Astrocyte (in vitro differentiated cells and primary cell): ENCODE measurements around the gene CHERP. TPM values are rescaled to one million over a fixed set of nuclear protein-coding genes. Genes with fewer than 3 reads are reported as not detected.
A peak's percentile ranks its signal among the peaks of the same experiment; 100 is the strongest.
"Not testable (repeated sequence)": the region's sequence is repeated elsewhere in the genome, so short reads cannot be mapped to it uniquely, and the experiment has no call there.

Experiments used
- DNase-seq: peaks from one replicate; pipeline ENCODE4 v3.0.0-alpha.2; 2010; ENCODE audit warnings: low read depth
- FAIRE-seq: peaks from 2 replicates; lab custom pipeline; 2011; peaks lifted over from hg19 to GRCh38; lab: Jason Lieb, UNC
- H2AFZ ChIP-seq: 2 replicates; pipeline ENCODE4 v1.6.0; 2012; ENCODE audit warnings: low read depth, low read length, inconsistent platforms
- H3K27ac ChIP-seq: 2 replicates; pipeline ENCODE4 v1.5.1; 2011; ENCODE audit warnings: low read depth, low read length, inconsistent platforms
- H3K27me3 ChIP-seq: 2 replicates; pipeline ENCODE4 v1.6.0; 2011; ENCODE audit warnings: low read length, inconsistent platforms; ENCODE audit not compliant: insufficient read depth
- H3K36me3 ChIP-seq: 2 replicates; pipeline ENCODE4 v1.5.1; 2011; ENCODE audit warnings: low read length, inconsistent platforms; ENCODE audit not compliant: insufficient read depth
- H3K4me1 ChIP-seq: 2 replicates; pipeline ENCODE4 v1.5.1; 2011; ENCODE audit warnings: low read length, inconsistent platforms; ENCODE audit not compliant: insufficient read depth
- H3K4me2 ChIP-seq: 2 replicates; pipeline ENCODE4 v1.6.0; 2012; ENCODE audit warnings: low read length, inconsistent platforms
- H3K4me3 ChIP-seq: 2 replicates; pipeline ENCODE4 v1.5.1; 2011; ENCODE audit warnings: low read depth, mild to moderate bottlenecking, low read length, inconsistent platforms; ENCODE audit not compliant: insufficient read depth
- H3K79me2 ChIP-seq: 2 replicates; pipeline ENCODE4 v1.6.0; 2012; ENCODE audit warnings: mild to moderate bottlenecking, low read length, inconsistent platforms; ENCODE audit not compliant: insufficient read depth
- H3K9ac ChIP-seq: 2 replicates; pipeline ENCODE4 v1.6.0; 2012; ENCODE audit warnings: mild to moderate bottlenecking, low read length, inconsistent platforms
- H3K9me3 ChIP-seq: 2 replicates; pipeline ENCODE4 v1.5.1; 2012; ENCODE audit warnings: low read depth, mild to moderate bottlenecking, low read length, inconsistent platforms; ENCODE audit not compliant: insufficient read depth
- H4K20me1 ChIP-seq: 2 replicates; pipeline ENCODE4 v1.6.0; 2012; ENCODE audit warnings: low read length, inconsistent platforms; ENCODE audit not compliant: insufficient read depth
- H3K27ac Mint-ChIP-seq: one replicate; pipeline ENCODE4 v1.8.0; 2021; ENCODE audit warnings: mild to moderate bottlenecking, mixed read lengths; ENCODE audit not compliant: unreplicated experiment
- H3K27me3 Mint-ChIP-seq: one replicate; pipeline ENCODE4 v1.8.0; 2021; ENCODE audit warnings: low read depth, mixed read lengths; ENCODE audit not compliant: unreplicated experiment
- H3K36me3 Mint-ChIP-seq: one replicate; pipeline ENCODE4 v1.8.0; 2021; ENCODE audit warnings: low read depth, mixed read lengths; ENCODE audit not compliant: unreplicated experiment
- H3K4me1 Mint-ChIP-seq: one replicate; pipeline ENCODE4 v1.8.0; 2021; ENCODE audit warnings: low read depth, mixed read lengths; ENCODE audit not compliant: unreplicated experiment
- H3K4me3 Mint-ChIP-seq: one replicate; pipeline ENCODE4 v1.8.0; 2021; ENCODE audit warnings: mild to moderate bottlenecking, moderate library complexity, mixed read lengths; ENCODE audit not compliant: unreplicated experiment
- H3K9me3 Mint-ChIP-seq: one replicate; pipeline ENCODE4 v1.8.0; 2021; ENCODE audit warnings: mild to moderate bottlenecking, mixed read lengths; ENCODE audit not compliant: unreplicated experiment
- EZH2 ChIP-seq: IDR thresholded peaks from 2 replicates; pipeline ENCODE4 v1.6.1; 2012; ENCODE audit warnings: mild to moderate bottlenecking, low read length, inconsistent platforms; ENCODE audit not compliant: insufficient read depth
- total RNA-seq: library from RNA; stranded (reverse); gene quantifications from 2 replicates; pipeline ENCODE4 v1.2.1, GENCODE V29; 2021
- TF ChIP-seq, protein P1 (sequence below): IDR thresholded peaks from 2 replicates; pipeline ENCODE4 v1.5.1; 2011; ENCODE audit warnings: low read depth, mild to moderate bottlenecking, inconsistent platforms, low read length, moderate library complexity; ENCODE audit not compliant: insufficient read depth

CHERP gene
- total RNA-seq, 1 donor from 2014 or later, result 45.3 TPM

DNA sequence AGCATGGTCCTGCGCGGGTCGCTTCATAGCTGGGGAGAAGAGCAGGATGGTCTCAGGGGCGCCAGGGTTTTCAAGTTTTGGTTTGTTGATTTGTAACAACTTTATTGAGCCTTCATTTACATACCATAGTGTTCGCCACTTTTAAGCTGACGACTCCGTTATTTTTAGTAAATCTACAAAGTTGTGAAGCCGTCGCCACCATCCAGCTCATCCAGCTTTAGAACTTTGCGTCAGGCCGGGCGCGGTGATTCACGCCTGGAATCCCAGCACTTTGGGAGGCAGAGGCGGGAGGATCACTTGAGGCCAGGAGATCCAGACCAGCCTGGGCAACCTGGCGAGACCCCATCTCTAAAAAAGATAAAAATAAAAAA lies 45.6 kb downstream of the CHERP start:
- H3K27ac ChIP-seq, result peak overlapping the region; percentile 83
- H3K9ac ChIP-seq, result peak overlapping the region; percentile 86
- H3K79me2 ChIP-seq, result peaks cover 19% of the 10 kb centered on the region
- Mint-ChIP-seq H3K9me3 (no peaks in the 10 kb centered on the region), H3K4me1 (no peaks in the 10 kb centered on the region), H3K4me3 (peak overlapping the region; percentile 96), H3K27me3 (no peaks in the 10 kb centered on the region), H3K36me3 (no peaks in the 10 kb centered on the region), H3K27ac (peak overlapping the region; percentile 92)
- peak overlapping the region; percentile 87 for H2AFZ ChIP-seq
- DNase-seq, result peak; percentile 56
- FAIRE-seq, result no peak
- no peaks in the 10 kb centered on the region for H4K20me1 ChIP-seq
- TF ChIP-seq, protein P1, sequence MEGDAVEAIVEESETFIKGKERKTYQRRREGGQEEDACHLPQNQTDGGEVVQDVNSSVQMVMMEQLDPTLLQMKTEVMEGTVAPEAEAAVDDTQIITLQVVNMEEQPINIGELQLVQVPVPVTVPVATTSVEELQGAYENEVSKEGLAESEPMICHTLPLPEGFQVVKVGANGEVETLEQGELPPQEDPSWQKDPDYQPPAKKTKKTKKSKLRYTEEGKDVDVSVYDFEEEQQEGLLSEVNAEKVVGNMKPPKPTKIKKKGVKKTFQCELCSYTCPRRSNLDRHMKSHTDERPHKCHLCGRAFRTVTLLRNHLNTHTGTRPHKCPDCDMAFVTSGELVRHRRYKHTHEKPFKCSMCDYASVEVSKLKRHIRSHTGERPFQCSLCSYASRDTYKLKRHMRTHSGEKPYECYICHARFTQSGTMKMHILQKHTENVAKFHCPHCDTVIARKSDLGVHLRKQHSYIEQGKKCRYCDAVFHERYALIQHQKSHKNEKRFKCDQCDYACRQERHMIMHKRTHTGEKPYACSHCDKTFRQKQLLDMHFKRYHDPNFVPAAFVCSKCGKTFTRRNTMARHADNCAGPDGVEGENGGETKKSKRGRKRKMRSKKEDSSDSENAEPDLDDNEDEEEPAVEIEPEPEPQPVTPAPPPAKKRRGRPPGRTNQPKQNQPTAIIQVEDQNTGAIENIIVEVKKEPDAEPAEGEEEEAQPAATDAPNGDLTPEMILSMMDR, result no peak
- TF ChIP-seq EZH2, result no peak
- H3K27me3 ChIP-seq, result no peaks in the 10 kb centered on the region
- peaks cover 3% of the 10 kb centered on the region for H3K36me3 ChIP-seq
- peaks cover 11% of the 10 kb centered on the region for H3K4me1 ChIP-seq
- H3K4me2 ChIP-seq, result peak overlapping the region; percentile 91
- H3K9me3 ChIP-seq, result no peaks in the 10 kb centered on the region
- peak overlapping the region; percentile 76 for H3K4me3 ChIP-seq

DNA sequence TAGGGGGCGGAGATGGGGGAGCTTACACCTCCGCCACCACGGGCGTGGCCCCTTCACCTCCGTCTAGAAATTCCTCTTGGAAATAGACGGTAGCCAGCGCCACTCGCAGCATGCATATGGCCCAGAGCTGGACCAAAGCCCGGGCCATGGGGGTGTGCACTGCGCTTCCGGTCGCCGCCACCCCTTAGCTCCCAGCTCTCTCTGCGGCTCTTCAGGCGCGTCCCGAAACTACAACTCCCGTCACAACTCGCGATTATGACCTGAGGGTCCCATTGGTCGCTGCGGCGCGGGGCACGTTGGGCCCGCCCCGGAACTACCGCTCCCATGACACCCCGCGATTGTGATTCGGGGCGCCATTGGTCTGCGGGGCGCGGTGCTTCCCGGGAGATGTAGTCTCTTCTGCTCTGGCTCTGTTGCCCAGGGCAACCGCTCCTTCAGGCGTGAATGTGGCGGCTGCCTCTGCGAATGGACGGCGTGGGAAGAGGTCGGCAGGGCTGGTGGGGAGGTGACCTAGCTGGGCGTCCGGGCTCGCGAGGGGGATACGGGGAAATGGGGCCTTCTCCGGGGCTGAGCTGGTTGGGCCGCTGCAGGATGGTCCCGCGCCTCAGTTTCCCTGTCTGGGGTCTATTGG lies 46.1 kb downstream of the CHERP start, which contains the start of the genes C19orf44 and CALR3:
TSS of gene C19orf44 (plus strand) at position 413 of the 631 bp plus-strand sequence. CDS start 4,399 bp downstream, outside the sequence.
TSS of gene CALR3 (minus strand) at position 186 of the 631 bp plus-strand sequence. CDS start at position 148, 38 bp downstream.
- Histone ChIP-seq H3K4me1 (peaks cover 11% of the 10 kb centered on the region), H3K79me2 (peaks cover 19% of the 10 kb centered on the region), H2AFZ (peak within 1 kb of the TSS; percentile 87), H3K4me3 (peak within 1 kb of the TSS; percentile 76), H3K9me3 (no peaks in the 10 kb centered on the region), H3K36me3 (peaks cover 2% of the 10 kb centered on the region), H3K4me2 (peak within 1 kb of the TSS; percentile 91), H3K9ac (peak within 1 kb of the TSS; percentile 86), H4K20me1 (no peaks in the 10 kb centered on the region), H3K27ac (peak within 1 kb of the TSS; percentile 83), H3K27me3 (no peaks in the 10 kb centered on the region)
- FAIRE-seq (no peak), DNase-seq (peak; percentile 95)
- Mint-ChIP-seq H3K27ac (peak within 1 kb of the TSS; percentile 92), H3K27me3 (no peaks in the 10 kb centered on the region), H3K36me3 (no peaks in the 10 kb centered on the region), H3K4me3 (peak within 1 kb of the TSS; percentile 96), H3K4me1 (no peaks in the 10 kb centered on the region), H3K9me3 (no peaks in the 10 kb centered on the region)
- TF ChIP-seq, protein P1, result no peak
- TF ChIP-seq EZH2, result no peak

DNA sequence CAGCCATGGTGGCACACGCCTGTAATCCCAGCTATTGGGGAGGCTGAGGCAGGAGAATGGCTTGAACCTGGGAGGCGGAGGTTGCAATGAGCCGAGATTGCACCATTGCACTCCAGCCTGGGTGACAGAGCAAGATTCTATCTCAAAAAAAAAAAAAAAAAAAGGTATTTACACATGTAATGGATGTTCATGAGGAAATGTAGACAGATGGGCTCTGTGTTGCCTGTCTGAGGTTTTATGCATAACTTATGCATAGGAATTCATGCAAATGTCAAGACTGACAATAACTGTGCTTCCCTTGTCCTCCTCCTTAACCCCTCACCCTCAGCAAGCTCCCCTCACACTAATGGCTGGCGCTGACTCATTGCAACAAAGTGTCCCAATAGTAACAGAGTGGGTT lies 55.8 kb downstream of the CHERP start:
- H3K9ac ChIP-seq, H3K27me3 ChIP-seq, H3K27ac Mint-ChIP-seq, H2AFZ ChIP-seq, H3K27me3 Mint-ChIP-seq, H3K4me1 ChIP-seq, H3K4me3 ChIP-seq, H4K20me1 ChIP-seq, DNase-seq, H3K36me3 ChIP-seq, H3K79me2 ChIP-seq, H3K9me3 Mint-ChIP-seq, H3K4me3 Mint-ChIP-seq, H3K36me3 Mint-ChIP-seq, FAIRE-seq, H3K4me1 Mint-ChIP-seq, H3K9me3 ChIP-seq, H3K4me2 ChIP-seq, H3K27ac ChIP-seq: not testable (repeated sequence)
